Embryonic facial prominence (tissue), 1 donor: Measurements from ENCODE around the gene NR2F1.

ENCODE experiments used
- DNase-seq: peaks from one replicate; pipeline ENCODE4 v3.0.0-alpha.2; 2016; ENCODE audit errors: extremely low spot score

The NR2F1 gene

DNA sequence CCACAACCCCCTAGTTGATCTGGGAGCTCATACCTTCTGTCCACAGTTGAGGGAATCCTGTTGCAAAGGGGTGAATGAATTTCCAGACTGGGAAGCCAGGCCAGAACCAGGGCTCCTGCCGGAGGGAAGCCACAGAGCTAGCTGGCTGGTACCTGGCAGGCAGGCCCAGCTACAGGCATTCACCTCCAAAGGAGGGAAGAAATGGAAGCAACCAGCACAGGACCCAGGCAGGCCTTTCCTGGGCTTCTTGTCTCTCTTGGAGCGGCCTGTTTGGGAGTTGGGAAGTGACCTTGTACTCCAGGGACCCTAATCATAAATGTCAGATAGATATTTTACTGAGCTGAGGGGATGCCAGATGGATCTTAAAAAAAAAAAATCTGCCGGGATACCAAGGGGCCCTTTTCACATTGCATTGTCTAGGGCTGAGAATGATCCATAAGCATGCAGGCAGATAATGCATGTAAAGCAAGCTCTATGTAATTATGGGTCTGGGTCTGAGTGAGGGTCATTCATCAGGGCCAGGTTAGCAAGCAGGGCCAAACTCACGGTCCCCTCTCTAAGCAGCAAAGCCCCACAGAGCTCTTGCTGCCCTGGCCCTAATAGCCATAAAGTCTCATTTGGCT lies 8.4 kb downstream of the NR2F1 start:
- no peak for DNase-seq

DNA sequence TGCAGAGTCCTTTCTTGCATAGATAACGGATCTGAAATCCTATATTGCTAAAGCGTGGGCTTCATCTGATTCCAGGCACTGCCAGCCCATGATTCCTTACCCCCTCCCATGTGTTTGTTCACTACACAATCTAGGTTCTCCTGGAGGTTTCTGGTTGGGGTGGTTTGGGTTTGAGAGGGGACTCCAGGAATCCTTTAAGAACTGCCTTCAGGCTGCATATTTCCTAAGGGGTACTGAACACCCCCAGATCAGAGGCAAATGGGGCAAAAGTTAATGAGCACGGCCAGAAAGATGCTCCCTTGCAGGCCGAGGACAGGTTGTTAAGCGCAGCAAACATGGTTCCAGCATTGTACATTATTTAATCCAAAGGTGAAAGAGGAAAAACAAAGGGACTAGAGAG lies 9.9 kb downstream of the NR2F1 start:
- no peak for DNase-seq

GRCh38 chr5:93593476-93594131 lies 10.6 kb downstream of the NR2F1 start:
- DNase-seq, result no peak

DNA sequence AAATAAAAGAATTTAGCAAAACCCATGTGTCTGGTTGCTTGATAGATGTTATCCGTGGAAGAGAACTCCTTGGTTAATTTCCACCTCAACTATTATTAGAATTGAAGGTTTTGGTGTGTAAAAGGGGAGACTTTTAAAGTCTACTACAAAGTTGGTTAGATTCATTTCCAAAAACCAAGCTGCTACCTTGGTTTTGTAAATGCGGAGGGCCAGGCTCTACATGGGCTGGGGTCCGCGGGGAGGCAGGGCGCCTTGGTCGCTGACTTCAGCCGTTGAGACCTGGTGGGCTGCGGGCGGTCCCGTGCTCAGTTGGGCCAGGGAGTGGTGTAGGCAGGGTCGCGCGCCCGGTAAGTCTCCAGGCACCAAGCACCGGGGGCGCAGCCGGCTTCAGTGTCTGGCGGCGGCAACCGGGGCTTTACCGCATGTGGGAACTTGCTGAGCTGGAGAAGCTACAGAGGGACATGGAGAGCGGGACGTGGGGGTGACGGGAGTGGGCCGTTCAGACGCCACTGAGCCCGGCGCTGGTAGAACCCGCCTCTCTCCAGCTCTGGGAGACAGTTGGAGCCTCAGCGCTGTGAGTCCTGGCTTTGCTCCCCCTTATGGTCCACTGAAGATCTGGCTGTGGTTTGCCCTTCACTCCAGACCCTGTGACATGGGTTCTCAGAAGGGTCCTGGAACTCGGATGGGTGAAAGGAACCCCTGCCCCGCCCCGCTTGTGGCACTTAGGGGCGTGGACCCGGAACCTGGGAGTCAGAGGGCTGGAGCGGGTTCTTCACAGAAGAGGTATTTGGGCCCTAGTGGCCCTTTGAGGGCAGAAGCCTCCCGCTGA lies 11.8 kb downstream of the NR2F1 start:
- no peak for DNase-seq

GRCh38 chr5:93595420-93596147 lies 12.6 kb downstream of the NR2F1 start:
- DNase-seq, result no peak

GRCh38 chr5:93596310-93596675 lies 13.3 kb downstream of the NR2F1 start:
- no peak for DNase-seq

DNA sequence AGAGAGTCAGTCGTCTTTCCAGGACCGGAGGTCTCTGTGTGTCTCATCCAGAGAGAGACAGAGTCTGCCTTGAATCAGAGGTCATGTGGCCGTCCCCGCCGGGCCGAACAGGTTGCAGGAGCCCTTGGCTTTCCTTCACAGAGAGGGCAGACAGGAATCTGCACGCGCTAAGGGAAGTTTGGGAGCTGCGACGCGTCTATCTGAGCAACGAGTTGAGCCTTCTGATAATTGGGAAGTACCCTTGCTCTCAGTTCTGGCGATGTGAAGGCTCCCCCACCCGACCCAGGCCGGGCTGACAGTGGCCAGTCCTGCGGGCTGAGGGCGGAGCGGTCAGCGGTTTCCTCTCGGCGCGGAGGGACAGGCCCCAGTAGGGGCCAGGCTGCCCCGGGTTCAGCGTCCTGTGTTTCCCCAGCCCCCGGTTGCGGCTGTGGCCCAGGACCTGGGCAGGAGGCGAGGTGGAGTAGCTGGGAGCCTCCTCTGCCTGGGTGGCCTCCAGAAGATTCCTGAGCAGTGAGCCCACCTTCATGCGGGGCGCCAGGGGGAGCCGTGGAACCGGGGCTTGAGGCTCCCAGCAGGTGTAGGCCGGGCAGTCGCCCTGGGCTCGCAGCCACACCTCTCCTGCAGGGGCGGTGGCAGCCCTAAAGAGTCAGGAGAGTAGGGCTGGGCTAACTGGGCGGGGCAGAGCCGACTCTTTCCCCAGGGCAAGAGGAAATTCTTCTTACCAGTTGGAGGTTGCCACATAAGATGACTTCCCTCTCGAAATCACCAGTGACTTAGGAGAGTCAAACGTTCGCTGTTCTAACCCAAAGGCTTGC lies 13.9 kb downstream of the NR2F1 start:
- DNase-seq, result no peak

DNA sequence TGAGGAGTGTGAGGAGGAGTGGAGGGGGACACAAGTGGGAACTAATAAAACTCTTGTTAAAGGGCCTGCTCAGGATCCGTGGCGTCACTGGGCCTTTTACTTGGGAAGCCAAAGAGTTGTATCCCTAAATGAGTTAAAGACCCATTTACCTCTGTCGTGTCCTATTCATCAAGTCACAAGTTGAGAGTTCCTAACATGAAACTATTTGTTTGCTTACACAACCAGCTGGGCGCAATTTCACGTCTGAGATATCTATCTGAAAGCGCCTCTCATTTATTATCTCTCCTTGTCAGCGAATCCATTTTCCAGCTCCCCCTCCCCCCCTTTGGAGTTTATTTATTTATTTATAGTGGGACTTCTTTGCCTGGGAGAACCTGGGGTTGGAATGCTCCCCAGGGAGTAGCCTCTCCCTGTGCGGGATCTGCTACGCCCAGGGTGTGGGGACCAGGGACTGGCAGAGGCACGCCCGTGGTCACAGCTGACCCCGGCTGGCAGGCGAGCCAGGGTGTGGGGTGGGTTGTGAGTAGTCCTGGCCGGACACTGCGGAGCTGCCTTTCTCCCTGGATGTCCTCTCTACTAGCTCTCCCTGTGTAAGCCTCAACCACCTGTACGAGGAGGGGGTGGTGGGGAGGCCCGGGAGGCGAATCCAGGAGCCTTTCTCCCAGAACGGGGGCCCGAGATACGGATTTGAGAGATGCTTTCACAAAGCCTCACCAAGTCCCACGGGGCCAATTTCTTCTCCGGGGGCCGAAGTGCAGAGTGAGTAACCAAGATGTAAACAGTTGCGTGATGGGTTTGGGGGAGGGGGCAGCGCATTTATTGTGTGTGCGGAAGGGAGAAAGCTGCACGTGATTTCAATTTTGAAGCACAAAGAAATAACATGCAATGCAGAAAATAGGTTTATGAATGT lies 15.3 kb downstream of the NR2F1 start:
- DNase-seq, result no peak

- no peak for DNase-seq
These were observed 16.0 kb downstream of the NR2F1 start for GRCh38 chr5:93599001-93599379.

DNA sequence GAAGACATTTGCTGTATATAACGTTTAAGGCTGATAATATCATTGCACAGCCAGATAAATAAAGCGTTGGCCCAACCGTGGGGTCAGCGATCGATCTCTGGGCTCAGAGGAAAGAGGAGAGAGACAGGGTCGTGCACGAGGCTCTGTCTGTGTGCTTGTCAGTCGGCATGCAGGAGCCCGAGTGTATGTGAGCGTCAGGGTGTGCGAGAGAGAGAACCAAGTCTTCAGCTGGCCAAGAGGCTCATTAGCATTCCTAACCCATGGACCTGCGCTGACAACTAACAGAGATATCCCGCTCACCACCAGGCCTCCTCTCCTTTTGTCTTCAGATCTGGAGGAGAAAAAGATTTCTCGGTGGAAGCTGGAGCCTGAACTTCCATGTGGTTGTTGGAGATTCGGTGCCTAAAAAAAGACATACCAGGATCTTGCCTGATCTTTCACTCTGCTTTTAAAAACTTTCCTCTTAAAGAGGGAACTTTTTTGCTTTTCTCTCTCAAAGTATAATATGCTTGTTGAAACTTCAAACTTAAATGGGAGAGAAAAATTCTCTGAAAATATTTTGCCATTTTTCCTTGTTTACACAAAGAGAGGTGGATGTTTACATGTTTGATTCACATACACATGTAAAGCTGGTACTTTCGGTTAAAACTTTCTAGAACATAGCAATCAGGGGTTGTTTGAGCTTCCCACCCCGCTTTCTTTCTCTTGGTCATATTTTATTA lies 16.5 kb downstream of the NR2F1 start:
- DNase-seq, result no peak

DNA sequence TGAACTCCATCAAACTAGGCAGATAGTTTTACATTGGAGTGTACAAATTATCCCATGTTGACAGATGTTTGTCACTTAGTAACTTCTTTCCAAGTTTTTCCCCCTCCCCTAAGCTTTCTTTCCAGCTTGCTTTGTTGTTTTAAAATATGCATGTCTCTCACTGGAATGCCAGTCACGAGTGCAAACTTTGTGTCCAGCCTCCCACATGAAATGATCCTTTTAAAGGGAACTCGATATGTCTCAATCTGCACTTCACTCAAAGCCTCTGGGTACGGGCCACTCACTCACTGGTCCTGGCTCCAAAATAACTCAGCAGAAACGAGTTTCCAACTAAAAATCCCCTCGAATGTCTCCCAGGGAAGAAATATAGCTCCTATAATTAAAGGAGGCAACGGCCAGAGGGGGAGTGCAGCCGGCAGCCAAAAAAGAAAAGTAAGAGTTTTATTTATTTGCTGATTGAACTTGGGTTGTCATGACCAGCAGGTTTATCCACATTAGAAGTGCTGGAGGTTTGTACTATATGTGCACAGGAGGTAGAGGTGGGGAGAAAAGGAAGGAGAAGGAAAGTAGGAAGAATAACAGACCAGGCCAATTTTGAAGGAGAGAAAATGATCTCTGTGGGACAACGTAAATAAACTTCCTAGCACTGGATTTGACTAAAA lies 17.5 kb downstream of the NR2F1 start:
- DNase-seq, result no peak

DNA sequence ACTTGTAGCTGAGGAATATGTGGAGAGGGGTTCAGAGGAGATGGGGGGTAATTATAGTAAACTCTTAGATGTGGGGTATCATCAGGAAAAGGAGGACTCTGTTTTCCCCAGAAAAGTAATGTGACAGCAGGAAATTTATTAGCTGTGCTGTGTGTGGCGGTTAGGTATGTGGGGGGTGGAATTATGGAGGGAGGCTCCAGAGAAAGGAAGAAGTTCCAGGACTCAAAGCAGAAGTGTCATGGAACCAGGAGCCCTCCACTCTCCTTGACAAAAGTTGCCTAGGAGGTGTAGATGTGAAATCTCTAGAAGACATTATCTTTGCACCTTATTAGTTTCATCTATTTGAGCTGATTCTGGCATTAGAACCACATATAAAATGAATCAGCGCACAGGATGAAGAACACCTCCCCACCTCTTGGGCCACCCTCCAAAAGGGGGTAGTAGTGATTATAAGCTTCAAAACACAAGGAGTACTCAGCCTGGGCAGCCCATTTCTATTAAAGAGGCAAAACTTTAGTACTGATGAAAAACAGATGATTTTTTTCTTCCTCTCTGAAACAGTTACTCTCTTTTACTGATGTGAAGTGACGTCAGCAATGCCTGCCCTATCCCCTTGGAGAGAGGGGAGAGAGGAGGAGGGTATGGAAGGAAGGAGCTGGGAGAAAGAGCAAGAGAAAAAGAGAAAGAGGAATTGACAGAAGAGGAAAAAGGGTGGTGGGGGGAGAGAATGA lies 18.2 kb downstream of the NR2F1 start:
- DNase-seq, result peak; percentile 89

DNA sequence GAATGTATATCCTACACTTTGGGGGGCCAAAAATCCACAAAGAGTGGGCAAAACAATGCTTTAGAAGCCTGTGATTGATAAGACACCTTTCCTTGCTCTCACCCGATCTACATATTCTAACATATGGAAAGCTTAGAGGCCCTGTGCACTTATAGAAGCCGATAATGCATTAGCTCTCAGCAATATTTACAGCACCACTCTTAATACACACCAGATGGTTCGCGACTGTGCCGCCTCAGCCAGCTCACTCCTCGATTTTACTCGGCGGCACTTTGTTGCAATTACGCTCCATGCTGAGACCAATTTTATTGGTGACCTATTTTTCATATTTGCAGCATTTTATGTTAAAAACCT lies 18.8 kb downstream of the NR2F1 start:
- no peak for DNase-seq

GRCh38 chr5:93602241-93603077 lies 19.4 kb downstream of the NR2F1 start:
- DNase-seq, result no peak

GRCh38 chr5:93603078-93603792 lies 20.2 kb downstream of the NR2F1 start:
- DNase-seq, result no peak

GRCh38 chr5:93603793-93604643 lies 21.0 kb downstream of the NR2F1 start:
- DNase-seq, result no peak
